ENCODE data around the gene RETREG3. TPM values are rescaled to one million over a fixed set of nuclear protein-coding genes. Genes with fewer than 3 reads are reported as not detected.

The RETREG3 gene
- total and polyA plus RNA-seq, 2 of the 13 experiments (the other 11 are each of a cell fraction or from before 2014, with no cell fraction given) = 47.0 to 55.8 TPM

- TF ChIP-seq, protein P1, sequence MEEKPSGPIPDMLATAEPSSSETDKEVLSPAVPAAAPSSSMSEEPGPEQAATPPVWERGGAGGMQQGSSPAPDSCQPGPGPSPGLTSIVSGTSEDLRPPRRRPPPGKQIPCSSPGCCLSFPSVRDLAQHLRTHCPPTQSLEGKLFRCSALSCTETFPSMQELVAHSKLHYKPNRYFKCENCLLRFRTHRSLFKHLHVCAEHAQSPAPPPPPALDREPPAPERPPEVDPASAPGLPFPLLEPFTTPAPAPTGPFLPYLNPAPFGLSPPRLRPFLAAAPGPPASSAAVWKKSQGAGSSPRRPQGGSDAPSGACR (CRISPR knock-in tag; IDR thresholded peaks at IDR 0.05) = 0 out of 2 replicates have a peak, but pooled peaks have one; percentile 58
- no peak for TF ChIP-seq ZKSCAN5 (CRISPR knock-in tag; IDR thresholded peaks at IDR 0.05)
- no peak for TF ChIP-seq IRX3 (CRISPR knock-in tag; IDR thresholded peaks at IDR 0.05; ENCODE audit: borderline replicate concordance, low read depth)
- no peak for TF ChIP-seq CBX2 (IDR thresholded peaks at IDR 0.05; ENCODE audit: low read depth, low read length)
- TF ChIP-seq CBX2 (CRISPR knock-in tag; IDR thresholded peaks at IDR 0.05; ENCODE audit: low read depth) = no peak
- TF ChIP-seq ZNF788 (CRISPR knock-in tag; IDR thresholded peaks at IDR 0.05; ENCODE audit: borderline replicate concordance) = no peak
- TF ChIP-seq, protein P2, sequence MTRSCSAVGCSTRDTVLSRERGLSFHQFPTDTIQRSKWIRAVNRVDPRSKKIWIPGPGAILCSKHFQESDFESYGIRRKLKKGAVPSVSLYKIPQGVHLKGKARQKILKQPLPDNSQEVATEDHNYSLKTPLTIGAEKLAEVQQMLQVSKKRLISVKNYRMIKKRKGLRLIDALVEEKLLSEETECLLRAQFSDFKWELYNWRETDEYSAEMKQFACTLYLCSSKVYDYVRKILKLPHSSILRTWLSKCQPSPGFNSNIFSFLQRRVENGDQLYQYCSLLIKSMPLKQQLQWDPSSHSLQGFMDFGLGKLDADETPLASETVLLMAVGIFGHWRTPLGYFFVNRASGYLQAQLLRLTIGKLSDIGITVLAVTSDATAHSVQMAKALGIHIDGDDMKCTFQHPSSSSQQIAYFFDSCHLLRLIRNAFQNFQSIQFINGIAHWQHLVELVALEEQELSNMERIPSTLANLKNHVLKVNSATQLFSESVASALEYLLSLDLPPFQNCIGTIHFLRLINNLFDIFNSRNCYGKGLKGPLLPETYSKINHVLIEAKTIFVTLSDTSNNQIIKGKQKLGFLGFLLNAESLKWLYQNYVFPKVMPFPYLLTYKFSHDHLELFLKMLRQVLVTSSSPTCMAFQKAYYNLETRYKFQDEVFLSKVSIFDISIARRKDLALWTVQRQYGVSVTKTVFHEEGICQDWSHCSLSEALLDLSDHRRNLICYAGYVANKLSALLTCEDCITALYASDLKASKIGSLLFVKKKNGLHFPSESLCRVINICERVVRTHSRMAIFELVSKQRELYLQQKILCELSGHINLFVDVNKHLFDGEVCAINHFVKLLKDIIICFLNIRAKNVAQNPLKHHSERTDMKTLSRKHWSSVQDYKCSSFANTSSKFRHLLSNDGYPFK (CRISPR knock-in tag; IDR thresholded peaks at IDR 0.05; ENCODE audit: borderline replicate concordance) = no peak
- TF ChIP-seq MIER2 (CRISPR knock-in tag; IDR thresholded peaks at IDR 0.05) = peak; percentile 82
- TF ChIP-seq ZC3H13 (CRISPR knock-in tag; IDR thresholded peaks at IDR 0.05) = no peak
- no peak for TF ChIP-seq KLF12 (CRISPR knock-in tag; IDR thresholded peaks at IDR 0.05; ENCODE audit: borderline replicate concordance)
- no peak for TF ChIP-seq NCOR1 (IDR thresholded peaks at IDR 0.05; ENCODE audit: borderline replicate concordance, low read length)
- TF ChIP-seq HIVEP1 (CRISPR knock-in tag; IDR thresholded peaks at IDR 0.05) = no peak
- no peak for TF ChIP-seq MEF2D (CRISPR knock-in tag; IDR thresholded peaks at IDR 0.05)
- TF ChIP-seq, protein P3, sequence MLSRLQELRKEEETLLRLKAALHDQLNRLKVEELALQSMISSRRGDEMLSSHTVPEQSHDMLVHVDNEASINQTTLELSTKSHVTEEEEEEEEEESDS (CRISPR knock-in tag; IDR thresholded peaks at IDR 0.05; ENCODE audit: borderline replicate concordance) = no peak; the same call in 1 of the 2 replicates
- TF ChIP-seq MATR3 (CRISPR knock-in tag; IDR thresholded peaks at IDR 0.05) = no peak
- TF ChIP-seq, protein P4, sequence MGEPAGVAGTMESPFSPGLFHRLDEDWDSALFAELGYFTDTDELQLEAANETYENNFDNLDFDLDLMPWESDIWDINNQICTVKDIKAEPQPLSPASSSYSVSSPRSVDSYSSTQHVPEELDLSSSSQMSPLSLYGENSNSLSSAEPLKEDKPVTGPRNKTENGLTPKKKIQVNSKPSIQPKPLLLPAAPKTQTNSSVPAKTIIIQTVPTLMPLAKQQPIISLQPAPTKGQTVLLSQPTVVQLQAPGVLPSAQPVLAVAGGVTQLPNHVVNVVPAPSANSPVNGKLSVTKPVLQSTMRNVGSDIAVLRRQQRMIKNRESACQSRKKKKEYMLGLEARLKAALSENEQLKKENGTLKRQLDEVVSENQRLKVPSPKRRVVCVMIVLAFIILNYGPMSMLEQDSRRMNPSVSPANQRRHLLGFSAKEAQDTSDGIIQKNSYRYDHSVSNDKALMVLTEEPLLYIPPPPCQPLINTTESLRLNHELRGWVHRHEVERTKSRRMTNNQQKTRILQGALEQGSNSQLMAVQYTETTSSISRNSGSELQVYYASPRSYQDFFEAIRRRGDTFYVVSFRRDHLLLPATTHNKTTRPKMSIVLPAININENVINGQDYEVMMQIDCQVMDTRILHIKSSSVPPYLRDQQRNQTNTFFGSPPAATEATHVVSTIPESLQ (CRISPR knock-in tag; conservative IDR thresholded peaks at IDR 0.05) = no peak
- TF ChIP-seq, protein P5, sequence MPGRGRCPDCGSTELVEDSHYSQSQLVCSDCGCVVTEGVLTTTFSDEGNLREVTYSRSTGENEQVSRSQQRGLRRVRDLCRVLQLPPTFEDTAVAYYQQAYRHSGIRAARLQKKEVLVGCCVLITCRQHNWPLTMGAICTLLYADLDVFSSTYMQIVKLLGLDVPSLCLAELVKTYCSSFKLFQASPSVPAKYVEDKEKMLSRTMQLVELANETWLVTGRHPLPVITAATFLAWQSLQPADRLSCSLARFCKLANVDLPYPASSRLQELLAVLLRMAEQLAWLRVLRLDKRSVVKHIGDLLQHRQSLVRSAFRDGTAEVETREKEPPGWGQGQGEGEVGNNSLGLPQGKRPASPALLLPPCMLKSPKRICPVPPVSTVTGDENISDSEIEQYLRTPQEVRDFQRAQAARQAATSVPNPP (CRISPR knock-in tag; IDR thresholded peaks at IDR 0.05) = no peak
- no peak for TF ChIP-seq HNRNPH1 (optimal IDR thresholded peaks at IDR 0.05; ENCODE audit: low read depth, low read length)
- no peak for TF ChIP-seq ZNF704 (CRISPR knock-in tag; IDR thresholded peaks at IDR 0.05; ENCODE audit: borderline replicate concordance)
- TF ChIP-seq TSC22D2 (CRISPR knock-in tag; IDR thresholded peaks at IDR 0.05; ENCODE audit: borderline replicate concordance) = peak; percentile 68; the same call in 1 of the 2 replicates
- no peak for TF ChIP-seq PAX8 (CRISPR knock-in tag; IDR thresholded peaks at IDR 0.05; ENCODE audit: borderline replicate concordance)
- TF ChIP-seq ZMYM3 (CRISPR knock-in tag; IDR thresholded peaks at IDR 0.05) = peak; percentile 41; the same call in 1 of the 2 replicates
These were observed 9.4 kb upstream of the RETREG3 start (continued) for GRCh38 chr17:42618442-42619150.

Data from HepG2 (cell line).